GM18502 (cell line): ENCODE measurements around the gene NLRP12.
"Not testable (repeated sequence)": the region's sequence is repeated elsewhere in the genome, so short reads cannot be mapped to it uniquely, and the experiment has no call there.

Experiments used
- ATAC-seq: cut with Tn5 transposase; IDR thresholded peaks from one replicate; pipeline ENCODE4 v1.9.1; 2021; ENCODE audit warnings: mild to moderate bottlenecking; ENCODE audit not compliant: unreplicated experiment, poor library complexity

The NLRP12 gene

GRCh38 chr19:53824134-53824611, at the start of gene NLRP12:
Gene NLRP12 (minus strand): TSS chr19:53824314. CDS start chr19:53824174, 140 bp downstream.
- ATAC-seq: no peak

- no peak for ATAC-seq
Observed at GRCh38 chr19:53872762-53873161, 48.6 kb upstream of the NLRP12 start.

GRCh38 chr19:53871454-53871853, 47.3 kb upstream of the NLRP12 start:
- ATAC-seq: no peak

- ATAC-seq: no peak
Observed at GRCh38 chr19:53870485-53870844, 46.4 kb upstream of the NLRP12 start.

DNA sequence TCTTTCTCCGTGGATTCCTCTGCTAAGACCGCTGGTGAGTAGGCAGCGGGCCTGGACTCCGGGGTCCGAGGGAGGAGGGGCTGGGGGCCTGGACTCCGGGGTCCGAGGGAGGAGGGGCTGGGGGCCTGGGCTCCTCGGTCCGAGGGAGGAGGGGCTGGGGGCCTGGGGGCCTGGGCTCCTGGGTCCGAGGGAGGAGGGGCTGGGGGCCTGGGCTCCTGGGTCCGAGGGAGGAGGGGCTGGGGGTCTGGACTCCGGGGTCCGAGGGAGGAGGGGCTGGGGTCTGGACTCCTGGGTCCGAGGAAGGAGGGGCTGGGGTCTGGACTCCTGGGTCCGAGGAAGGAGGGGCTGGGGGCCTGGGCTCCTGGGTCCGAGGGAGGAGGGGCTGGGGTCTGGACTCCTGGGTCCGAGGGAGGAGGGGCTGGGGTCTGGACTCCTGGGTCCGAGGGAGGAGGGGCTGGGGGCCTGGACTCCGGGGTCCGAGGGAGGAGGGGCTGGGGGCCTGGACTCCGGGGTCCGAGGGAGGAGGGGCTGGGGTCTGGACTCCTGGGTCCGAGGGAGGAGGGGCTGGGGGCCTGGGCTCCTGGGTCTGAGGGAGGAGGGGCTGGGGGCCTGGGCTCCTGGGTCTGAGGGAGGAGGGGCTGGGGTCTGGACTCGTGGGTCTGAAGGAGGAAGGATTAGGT, 45.8 kb upstream of the NLRP12 start:
- ATAC-seq: not testable (repeated sequence)

DNA sequence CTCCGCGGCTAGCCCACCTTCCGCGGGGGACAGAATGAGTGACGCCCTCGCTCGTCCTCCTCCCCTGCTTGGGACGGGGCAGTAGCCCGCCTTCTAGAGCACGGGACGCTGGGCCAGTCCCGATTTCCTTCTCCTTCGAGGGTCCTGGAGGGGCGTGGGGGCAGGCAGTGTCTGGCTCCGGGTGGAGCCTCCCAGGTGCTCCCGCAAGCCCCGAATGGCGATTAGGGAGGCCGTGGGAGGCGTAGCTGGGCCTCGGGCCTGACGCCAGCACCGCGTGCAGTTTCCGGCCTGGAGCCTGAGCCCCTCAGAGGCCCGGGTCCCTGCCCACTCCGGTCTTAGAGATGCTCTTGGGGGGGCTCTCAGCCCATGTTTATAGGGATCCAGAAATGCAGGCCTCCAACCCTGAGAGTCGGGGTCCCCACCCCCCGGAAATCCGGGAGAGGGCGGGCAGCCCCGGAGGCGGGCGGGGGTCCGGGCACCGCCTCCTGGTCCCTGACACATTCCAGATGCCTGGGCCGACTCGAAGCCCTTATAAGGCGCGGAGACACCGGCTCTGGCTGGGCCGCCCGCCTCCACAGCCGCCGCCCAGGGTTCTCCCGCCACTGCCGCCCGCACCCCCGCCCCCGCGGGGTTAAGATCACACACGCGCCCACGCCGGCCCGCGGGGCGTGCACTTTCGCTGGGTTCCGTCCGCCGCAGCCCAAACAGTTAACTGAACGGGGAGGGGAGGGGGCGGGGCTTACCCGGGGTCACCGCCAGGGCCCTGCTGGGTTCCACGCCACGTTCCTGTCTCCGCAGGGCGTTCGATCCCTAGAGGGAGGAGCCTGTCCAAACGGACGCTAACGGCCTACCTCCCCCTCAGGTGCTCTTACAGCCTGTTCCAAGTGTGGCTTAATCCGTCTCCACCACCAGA, 45.0 kb upstream of the NLRP12 start:
- ATAC-seq: peak; percentile 44

DNA sequence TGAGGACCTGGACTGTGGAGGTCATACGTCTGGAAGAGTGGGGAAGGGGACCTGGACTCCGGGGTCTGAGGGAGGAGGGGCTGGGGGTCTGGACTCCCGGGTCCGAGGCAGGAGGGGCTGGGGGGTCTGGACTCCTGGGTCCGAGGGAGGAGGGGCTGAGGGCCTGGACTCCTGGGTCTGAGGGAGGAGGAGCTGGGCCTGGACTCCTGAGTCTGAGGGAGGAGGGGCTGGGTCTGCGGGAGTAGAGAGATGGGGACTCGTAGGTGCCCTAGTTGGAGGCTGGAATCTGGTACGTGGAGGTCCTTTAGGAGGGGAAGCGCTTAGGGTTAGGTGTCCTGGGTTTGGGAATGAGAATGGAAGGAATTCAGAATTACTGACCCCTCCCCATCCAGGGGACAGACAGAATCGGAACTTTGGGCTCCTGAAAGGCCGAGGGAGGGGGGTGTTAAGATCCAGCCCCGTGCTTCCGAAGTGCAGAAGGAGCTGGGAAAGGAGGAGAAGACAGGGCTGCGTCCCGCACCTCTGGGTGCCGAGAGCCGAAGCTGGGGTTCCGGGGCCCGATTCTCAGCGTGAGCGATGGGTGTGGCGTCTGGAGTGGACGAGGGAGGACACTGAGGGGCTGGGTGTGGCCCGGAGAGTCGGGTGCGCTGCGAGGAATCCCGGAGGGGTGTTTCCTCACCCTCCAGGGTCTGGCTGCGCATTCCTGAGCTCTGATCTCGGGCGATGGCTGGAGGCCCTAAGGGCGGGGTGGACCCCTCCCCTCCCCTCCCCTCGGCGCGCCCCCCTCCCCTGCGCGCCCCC, 44.2 kb upstream of the NLRP12 start:
- no peak for ATAC-seq

- peak; percentile 67 for ATAC-seq
Observed at GRCh38 chr19:53867225-53868090, 43.3 kb upstream of the NLRP12 start, which contains the start of gene MYADM. Gene MYADM (plus strand): TSS chr19:53867883. CDS start chr19:53873530, 5,647 bp downstream.

GRCh38 chr19:53866865-53867224, 42.7 kb upstream of the NLRP12 start:
- ATAC-seq: no peak

DNA sequence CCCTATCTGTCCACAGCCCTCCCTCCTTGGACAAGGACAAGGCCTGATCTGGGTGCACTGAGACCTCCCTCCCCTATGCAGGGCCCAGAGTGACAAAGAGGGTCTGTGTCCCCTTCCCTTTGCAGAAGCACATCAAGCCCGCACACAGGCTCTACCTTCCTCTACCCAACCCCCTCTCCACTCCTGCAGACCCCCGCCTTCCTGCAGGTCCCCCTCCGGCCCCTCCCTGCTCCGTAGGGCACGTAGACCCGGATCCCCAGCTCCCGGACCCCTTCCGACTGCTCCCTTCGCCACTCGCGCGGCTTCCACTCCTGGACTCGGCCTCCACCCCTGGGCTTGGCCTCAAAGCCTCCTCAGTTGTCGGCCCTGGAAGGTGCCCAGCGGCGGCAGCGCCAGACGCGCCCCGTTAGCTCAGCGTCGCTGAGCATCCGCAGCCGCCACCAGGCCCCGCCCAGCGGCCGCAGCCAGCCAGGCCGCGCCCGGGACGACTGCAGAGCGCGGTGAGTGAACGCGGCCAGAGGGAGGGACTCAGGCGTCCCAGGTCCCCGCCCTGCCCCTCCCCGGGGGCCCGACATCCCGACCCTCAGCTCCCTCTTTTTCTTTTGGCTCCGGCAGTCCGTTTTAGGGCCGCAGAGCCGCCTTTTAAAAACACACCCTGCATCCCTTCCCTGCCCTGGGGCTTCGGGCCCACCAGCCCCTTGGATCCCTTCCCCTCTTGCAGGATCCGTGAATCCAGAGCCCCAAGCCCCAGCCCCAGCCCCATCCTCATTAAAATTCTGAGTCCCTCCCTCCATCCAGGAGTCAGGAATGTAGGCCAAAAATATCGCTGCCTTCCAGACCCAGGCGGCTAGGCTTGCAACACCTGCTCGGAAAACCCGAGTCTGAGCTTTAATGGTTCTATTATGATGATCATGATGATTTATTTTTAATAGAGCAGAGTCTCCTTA, 42.1 kb upstream of the NLRP12 start:
- peak; percentile 28 for ATAC-seq

- no peak for ATAC-seq
Observed at GRCh38 chr19:53865523-53865917, 41.4 kb upstream of the NLRP12 start.

DNA sequence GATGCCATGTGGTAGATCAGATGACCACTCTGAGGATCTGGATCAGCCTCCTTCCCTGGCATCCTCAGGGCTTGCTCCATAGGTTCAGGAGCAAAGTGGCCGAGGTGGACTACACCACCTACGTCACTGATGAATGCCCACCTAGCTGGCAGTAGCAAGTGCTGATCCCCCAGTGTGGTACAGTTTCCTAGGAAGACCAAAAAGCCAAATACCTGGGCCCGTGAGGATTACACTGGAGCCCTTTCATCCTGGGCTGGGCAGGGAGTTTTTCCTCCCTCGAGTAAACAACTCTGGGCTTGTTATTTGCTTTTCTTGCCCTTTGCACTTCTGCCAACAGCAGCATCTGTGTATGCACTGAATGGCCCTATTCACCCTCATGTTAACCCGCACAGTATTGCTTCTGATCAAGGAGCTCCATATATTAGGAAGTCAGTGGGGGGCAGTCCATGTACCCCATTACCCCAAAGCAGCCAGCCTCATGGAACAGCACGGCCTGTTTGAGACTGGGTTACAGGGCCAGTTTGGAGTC, 40.3 kb upstream of the NLRP12 start:
- ATAC-seq: no peak

DNA sequence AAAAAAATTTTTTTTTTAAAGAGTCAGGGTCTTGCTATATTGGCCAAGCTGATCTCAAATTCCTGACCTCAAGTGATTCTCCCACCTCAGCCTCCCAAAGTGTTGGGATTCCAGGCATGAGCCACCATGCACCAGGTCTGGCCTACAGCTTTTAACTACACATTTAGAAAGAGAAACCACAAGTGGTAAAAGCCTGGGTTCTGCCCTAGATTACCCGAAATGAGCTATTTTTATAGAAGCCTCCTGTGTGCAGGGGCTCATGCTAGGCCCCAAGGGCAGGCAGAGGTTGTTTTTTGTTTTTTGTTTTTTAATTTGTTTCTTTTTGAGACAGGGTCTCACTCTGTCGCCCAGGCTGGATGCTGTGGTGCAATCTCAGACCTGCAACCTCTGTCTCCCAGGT, 29.6 kb upstream of the NLRP12 start:
- no peak for ATAC-seq

DNA sequence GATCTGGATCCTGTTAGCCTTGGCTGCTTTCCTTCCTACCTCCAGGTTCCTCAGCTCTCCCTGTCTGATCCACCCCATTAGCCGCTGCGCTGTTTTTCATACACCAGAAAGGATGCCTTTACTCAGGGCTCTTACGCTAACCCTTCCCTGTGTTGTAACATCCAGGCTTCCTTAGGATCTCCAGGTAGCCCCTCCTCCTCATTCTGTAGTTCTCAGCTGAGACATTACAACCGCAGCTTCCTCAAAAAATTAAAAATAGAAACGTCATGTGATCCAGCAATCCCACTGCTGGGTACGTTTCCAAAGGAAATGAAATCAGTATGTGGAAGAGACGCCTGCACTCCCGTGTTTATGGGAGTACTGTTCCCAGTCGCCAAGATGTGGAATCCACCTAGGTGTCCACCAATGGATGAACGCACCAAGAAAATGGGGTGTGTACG, 25.1 kb upstream of the NLRP12 start:
- ATAC-seq: no peak

- ATAC-seq: no peak
Observed at GRCh38 chr19:53847555-53847954, 23.4 kb upstream of the NLRP12 start.

- no peak for ATAC-seq
Observed at GRCh38 chr19:53844849-53845246, 20.7 kb upstream of the NLRP12 start.

DNA sequence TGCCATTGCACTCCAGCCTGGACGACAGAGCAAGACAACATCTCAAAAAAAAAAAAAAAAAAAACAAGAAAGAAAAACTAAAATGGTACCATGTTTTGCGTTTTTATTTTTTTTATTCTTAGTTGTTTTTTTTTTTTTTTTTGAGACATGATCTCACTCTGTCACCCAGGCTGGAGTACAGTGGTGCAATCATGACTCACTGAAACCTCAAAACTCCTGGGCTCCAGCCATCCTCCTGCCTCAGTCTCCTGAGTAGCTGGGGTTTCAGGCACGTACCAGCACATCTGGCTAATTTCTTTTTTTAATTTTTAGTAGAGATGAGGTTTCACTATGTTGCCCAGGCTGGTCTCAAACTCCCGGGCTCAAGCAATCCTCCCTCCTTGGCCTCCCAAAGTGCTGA, 16.8 kb upstream of the NLRP12 start:
- ATAC-seq: not testable (repeated sequence)

GRCh38 chr19:53840241-53840640, 16.1 kb upstream of the NLRP12 start:
- not testable (repeated sequence) for ATAC-seq
